HG03039 (cell line): Measurements from ENCODE around the gene KATNBL1.
A peak's percentile ranks its signal among the peaks of the same experiment; 100 is the strongest.

ENCODE experiments used
- ATAC-seq: cut with Tn5 transposase; IDR thresholded peaks from one replicate; pipeline ENCODE4 v1.9.1; 2021; ENCODE audit warnings: mild to moderate bottlenecking, moderate library complexity; ENCODE audit not compliant: unreplicated experiment

Gene KATNBL1

GRCh38 chr15:34209421-34210282 lies at the start of gene KATNBL1:
TSS of gene KATNBL1 (minus strand) at chr15:34210096. CDS start at chr15:34163676, 46,420 bp downstream.
- ATAC-seq: peak; percentile 92

GRCh38 chr15:34259566-34259965 lies 49.7 kb upstream of the KATNBL1 start:
- ATAC-seq: no peak

- ATAC-seq: no peak
Measured at GRCh38 chr15:34258151-34258550, 48.3 kb upstream of the KATNBL1 start.

- no peak for ATAC-seq
Measured at GRCh38 chr15:34252545-34252944, 42.6 kb upstream of the KATNBL1 start.

GRCh38 chr15:34248190-34248589 lies 38.3 kb upstream of the KATNBL1 start:
- no peak for ATAC-seq

- ATAC-seq: no peak
Measured at GRCh38 chr15:34246276-34246976, 36.5 kb upstream of the KATNBL1 start.

GRCh38 chr15:34243226-34243625 lies 33.3 kb upstream of the KATNBL1 start:
- no peak for ATAC-seq

- no peak for ATAC-seq
Measured at GRCh38 chr15:34242331-34242710, 32.4 kb upstream of the KATNBL1 start.

- no peak for ATAC-seq
Measured at GRCh38 chr15:34241376-34242330, 31.8 kb upstream of the KATNBL1 start.

- no peak for ATAC-seq
Measured at GRCh38 chr15:34240537-34240936, 30.6 kb upstream of the KATNBL1 start.

- no peak for ATAC-seq
Measured at GRCh38 chr15:34239151-34239808, 29.4 kb upstream of the KATNBL1 start.

- ATAC-seq: no peak
Measured at GRCh38 chr15:34233614-34234013, 23.7 kb upstream of the KATNBL1 start.

GRCh38 chr15:34223904-34224596 lies 14.2 kb upstream of the KATNBL1 start:
- no peak for ATAC-seq

GRCh38 chr15:34217587-34218225 lies 7.8 kb upstream of the KATNBL1 start:
- ATAC-seq: no peak

GRCh38 chr15:34216527-34217270 lies 6.8 kb upstream of the KATNBL1 start:
- no peak for ATAC-seq

- no peak for ATAC-seq
Measured at GRCh38 chr15:34214135-34214534, 4.2 kb upstream of the KATNBL1 start.

GRCh38 chr15:34213690-34214089 lies 3.8 kb upstream of the KATNBL1 start:
- ATAC-seq: no peak

GRCh38 chr15:34206011-34206410 lies 3.9 kb downstream of the KATNBL1 start:
- no peak for ATAC-seq

- ATAC-seq: no peak
Measured at GRCh38 chr15:34203936-34204335, 6.0 kb downstream of the KATNBL1 start.
